Endothelial cell of hepatic sinusoid (primary cell): ENCODE measurements around the gene BEGAIN.

ENCODE experiments used
- in situ Hi-C: cut with HindIII; loops from 2 replicates; pipeline ENCODE4 v1.10.0; 2017; ENCODE audit warnings: low sequenced_read_pairs

BEGAIN gene

GRCh38 chr14:100601914-100602313 lies 14.7 kb upstream of the BEGAIN start:
- in situ Hi-C loops: no loop called here

GRCh38 chr14:100601064-100601463 lies 13.8 kb upstream of the BEGAIN start:
- in situ Hi-C loops: no loop called here

GRCh38 chr14:100599981-100600380 lies 12.8 kb upstream of the BEGAIN start:
- in situ Hi-C loops: no loop called here

GRCh38 chr14:100594625-100594951 lies 7.4 kb upstream of the BEGAIN start:
- in situ Hi-C loops: no loop called here

GRCh38 chr14:100593751-100594624 lies 6.8 kb upstream of the BEGAIN start:
- in situ Hi-C loops: no loop called here

GRCh38 chr14:100592972-100593371 lies 5.8 kb upstream of the BEGAIN start:
- in situ Hi-C loops: no loop called here

- in situ Hi-C loops: no loop called here
These were observed 5.3 kb upstream of the BEGAIN start for GRCh38 chr14:100592461-100592891.

- in situ Hi-C loops: no loop called here
These were observed 4.5 kb upstream of the BEGAIN start for GRCh38 chr14:100591453-100592371.

GRCh38 chr14:100590726-100591452 lies 3.7 kb upstream of the BEGAIN start:
- in situ Hi-C loops: no loop called here

GRCh38 chr14:100589760-100590469 lies 2.7 kb upstream of the BEGAIN start:
- in situ Hi-C loops: no loop called here

GRCh38 chr14:100589071-100589759 lies 2.0 kb upstream of the BEGAIN start:
- in situ Hi-C loops: no loop called here

- in situ Hi-C loops: no loop called here
These were observed 1.5 kb upstream of the BEGAIN start for GRCh38 chr14:100588671-100589070.

- in situ Hi-C loops: no loop called here
These were observed 670 bp upstream of the BEGAIN start for GRCh38 chr14:100587763-100588411.

GRCh38 chr14:100586403-100587085 lies 673 bp downstream of the BEGAIN start:
- in situ Hi-C loops: no loop called here

GRCh38 chr14:100586153-100586402 lies 1.1 kb downstream of the BEGAIN start:
- in situ Hi-C loops: no loop called here

- in situ Hi-C loops: no loop called here
These were observed 1.6 kb downstream of the BEGAIN start for GRCh38 chr14:100585448-100586152.

- in situ Hi-C loops: loop anchor here (5.0 kb wide), 2 partner anchors 47 to 63 kb away; no protein-coding TSS in a partner anchor
These were observed 2.9 kb downstream of the BEGAIN start for GRCh38 chr14:100584056-100585031.
